ENCODE data around the gene DPP6.
"Not testable (repeated sequence)": the region's sequence is repeated elsewhere in the genome, so short reads cannot be mapped to it uniquely, and the experiment has no call there.

DNA sequence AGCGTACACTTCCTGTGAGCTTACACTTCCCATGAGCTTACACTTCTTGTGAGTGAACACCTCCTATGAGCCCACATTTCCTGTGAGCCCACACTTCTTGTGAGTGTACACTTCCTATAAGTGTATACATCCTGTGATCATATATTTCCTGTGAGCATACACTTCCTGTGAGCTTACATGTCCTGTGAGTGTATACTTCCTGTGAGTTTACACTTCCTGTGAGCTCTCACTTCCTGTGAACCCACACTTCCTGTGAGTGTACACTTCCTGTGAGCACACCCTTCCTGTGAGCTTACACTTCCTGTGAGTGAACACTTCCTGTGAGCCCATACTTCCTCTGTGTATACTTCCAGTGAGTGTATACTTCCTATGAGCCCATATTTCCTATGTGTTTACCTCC lies 82.5 kb downstream of the DPP6 start:
- not testable (repeated sequence) for TF ChIP-seq POLR2AphosphoS5 (IDR thresholded peaks at IDR 0.05); POLR2A (IDR thresholded peaks at IDR 0.05; ENCODE audit: low read depth); EP300 (IDR thresholded peaks at IDR 0.05)
- TF ChIP-seq, protein P1, sequence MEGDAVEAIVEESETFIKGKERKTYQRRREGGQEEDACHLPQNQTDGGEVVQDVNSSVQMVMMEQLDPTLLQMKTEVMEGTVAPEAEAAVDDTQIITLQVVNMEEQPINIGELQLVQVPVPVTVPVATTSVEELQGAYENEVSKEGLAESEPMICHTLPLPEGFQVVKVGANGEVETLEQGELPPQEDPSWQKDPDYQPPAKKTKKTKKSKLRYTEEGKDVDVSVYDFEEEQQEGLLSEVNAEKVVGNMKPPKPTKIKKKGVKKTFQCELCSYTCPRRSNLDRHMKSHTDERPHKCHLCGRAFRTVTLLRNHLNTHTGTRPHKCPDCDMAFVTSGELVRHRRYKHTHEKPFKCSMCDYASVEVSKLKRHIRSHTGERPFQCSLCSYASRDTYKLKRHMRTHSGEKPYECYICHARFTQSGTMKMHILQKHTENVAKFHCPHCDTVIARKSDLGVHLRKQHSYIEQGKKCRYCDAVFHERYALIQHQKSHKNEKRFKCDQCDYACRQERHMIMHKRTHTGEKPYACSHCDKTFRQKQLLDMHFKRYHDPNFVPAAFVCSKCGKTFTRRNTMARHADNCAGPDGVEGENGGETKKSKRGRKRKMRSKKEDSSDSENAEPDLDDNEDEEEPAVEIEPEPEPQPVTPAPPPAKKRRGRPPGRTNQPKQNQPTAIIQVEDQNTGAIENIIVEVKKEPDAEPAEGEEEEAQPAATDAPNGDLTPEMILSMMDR (IDR thresholded peaks at IDR 0.05): not testable (repeated sequence)
